ENCODE data around the gene OPCML. TPM values are rescaled to one million over a fixed set of nuclear protein-coding genes. Genes with fewer than 3 reads are reported as not detected.

OPCML gene
- total RNA-seq, 1 donor from 2014 or later = not detected

GRCh38 chr11:132648851-132649250 is 883.5 kb downstream of the OPCML start:
- Histone ChIP-seq H3K27me3 (no peaks in the 10 kb centered on the region), H3K9me3 (no peaks in the 10 kb centered on the region), H3K4me1 (no peaks in the 10 kb centered on the region), H3K27ac (no peak overlapping the region), H3K36me3 (no peaks in the 10 kb centered on the region), H3K4me3 (no peak overlapping the region)
- TF ChIP-seq, protein P1, sequence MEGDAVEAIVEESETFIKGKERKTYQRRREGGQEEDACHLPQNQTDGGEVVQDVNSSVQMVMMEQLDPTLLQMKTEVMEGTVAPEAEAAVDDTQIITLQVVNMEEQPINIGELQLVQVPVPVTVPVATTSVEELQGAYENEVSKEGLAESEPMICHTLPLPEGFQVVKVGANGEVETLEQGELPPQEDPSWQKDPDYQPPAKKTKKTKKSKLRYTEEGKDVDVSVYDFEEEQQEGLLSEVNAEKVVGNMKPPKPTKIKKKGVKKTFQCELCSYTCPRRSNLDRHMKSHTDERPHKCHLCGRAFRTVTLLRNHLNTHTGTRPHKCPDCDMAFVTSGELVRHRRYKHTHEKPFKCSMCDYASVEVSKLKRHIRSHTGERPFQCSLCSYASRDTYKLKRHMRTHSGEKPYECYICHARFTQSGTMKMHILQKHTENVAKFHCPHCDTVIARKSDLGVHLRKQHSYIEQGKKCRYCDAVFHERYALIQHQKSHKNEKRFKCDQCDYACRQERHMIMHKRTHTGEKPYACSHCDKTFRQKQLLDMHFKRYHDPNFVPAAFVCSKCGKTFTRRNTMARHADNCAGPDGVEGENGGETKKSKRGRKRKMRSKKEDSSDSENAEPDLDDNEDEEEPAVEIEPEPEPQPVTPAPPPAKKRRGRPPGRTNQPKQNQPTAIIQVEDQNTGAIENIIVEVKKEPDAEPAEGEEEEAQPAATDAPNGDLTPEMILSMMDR (IDR thresholded peaks at IDR 0.05) = no peak
- DNase-seq (ENCODE audit: low spot score in 2 of 2) = no peak
- intact Hi-C loops (cut with DNase I) = no loop called here

DNA sequence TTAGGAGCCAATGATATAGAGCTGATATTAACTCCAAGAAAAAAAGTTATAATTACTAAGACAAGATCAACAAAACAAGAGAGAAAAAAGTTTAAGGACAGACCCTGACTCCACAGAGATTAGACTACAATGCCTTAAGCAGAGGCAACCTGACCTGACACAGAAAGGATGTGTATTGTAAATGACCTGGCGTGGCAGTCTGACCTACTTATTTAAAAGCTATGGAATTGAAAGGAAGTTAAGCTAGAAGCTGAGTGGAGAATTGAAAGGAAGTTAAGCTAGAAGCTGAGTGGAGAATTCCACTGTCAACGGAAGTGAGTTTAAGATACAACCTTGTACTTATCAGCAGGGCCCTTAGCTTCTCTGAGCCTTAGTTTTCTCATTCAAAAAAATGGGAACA is 885.4 kb downstream of the OPCML start:
- no peaks in the 10 kb centered on the region for H3K4me1 ChIP-seq
- TF ChIP-seq, protein P1 (IDR thresholded peaks at IDR 0.05) = no peak
- H3K27me3 ChIP-seq = no peaks in the 10 kb centered on the region
- intact Hi-C loops (cut with DNase I) = no loop called here
- H3K36me3 ChIP-seq = no peaks in the 10 kb centered on the region
- H3K27ac ChIP-seq = no peak overlapping the region
- no peak overlapping the region for H3K4me3 ChIP-seq
- DNase-seq (ENCODE audit: low spot score in 2 of 2) = no peak
- no peaks in the 10 kb centered on the region for H3K9me3 ChIP-seq

GRCh38 chr11:132644520-132645239 is 887.6 kb downstream of the OPCML start:
- DNase-seq (ENCODE audit: low spot score in 2 of 2) = no peak
- Histone ChIP-seq H3K4me1 (no peaks in the 10 kb centered on the region), H3K27ac (no peak overlapping the region), H3K9me3 (no peaks in the 10 kb centered on the region), H3K27me3 (no peaks in the 10 kb centered on the region), H3K36me3 (no peaks in the 10 kb centered on the region), H3K4me3 (no peak overlapping the region)
- TF ChIP-seq, protein P1 (IDR thresholded peaks at IDR 0.05) = no peak
- intact Hi-C loops (cut with DNase I) = no loop called here

DNA sequence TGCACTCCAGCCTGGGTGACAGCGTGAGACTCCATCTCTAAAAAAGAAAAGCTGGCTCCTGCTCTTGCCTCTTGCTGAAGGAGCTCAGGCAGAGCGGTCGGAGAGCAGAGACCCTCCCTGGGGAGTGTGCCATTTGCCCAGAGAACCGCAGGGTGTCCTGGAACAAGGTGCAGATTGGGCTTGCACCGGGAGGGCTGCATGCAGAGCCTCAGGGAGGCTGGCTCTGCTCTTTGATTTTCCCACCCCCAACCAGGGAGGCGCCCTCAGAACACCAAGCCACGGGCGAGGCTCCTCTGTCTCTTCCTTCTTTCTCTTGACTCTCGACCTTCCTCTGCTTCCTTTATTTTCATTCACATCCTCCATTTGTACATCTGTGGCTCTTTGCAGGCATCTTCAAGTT is 889.1 kb downstream of the OPCML start:
- Histone ChIP-seq H3K4me3 (no peak overlapping the region), H3K4me1 (no peaks in the 10 kb centered on the region), H3K9me3 (no peaks in the 10 kb centered on the region), H3K27me3 (no peaks in the 10 kb centered on the region), H3K27ac (no peak overlapping the region), H3K36me3 (no peaks in the 10 kb centered on the region)
- intact Hi-C loops (cut with DNase I) = no loop called here
- DNase-seq (ENCODE audit: low spot score in 2 of 2) = no peak
- TF ChIP-seq, protein P1 (IDR thresholded peaks at IDR 0.05) = no peak

DNA sequence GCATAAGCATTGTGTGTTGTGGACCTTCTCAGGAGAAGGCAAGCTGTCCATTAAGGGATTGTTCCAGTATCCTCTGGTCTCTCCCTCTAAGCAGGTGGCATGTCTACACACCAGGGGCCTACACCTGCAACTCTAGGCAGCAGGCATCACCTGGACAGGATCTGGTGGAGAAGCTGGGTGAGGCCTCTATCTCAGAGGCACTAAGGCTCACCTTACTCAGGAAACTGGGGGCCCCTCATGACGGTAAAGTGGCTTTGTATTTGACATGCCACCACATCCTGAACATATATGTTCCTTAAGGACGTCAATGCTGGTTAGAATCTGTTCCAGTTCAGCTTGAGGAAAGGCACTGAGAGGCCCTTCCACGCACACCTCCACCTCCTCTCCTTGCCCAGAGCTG is 891.3 kb downstream of the OPCML start:
- H3K4me1 ChIP-seq = no peaks in the 10 kb centered on the region
- TF ChIP-seq, protein P1 (IDR thresholded peaks at IDR 0.05) = no peak
- intact Hi-C loops (cut with DNase I) = no loop called here
- H3K27me3 ChIP-seq = no peaks in the 10 kb centered on the region
- H3K27ac ChIP-seq = no peak overlapping the region
- no peak for DNase-seq (ENCODE audit: low spot score in 2 of 2)
- H3K9me3 ChIP-seq = no peaks in the 10 kb centered on the region
- H3K4me3 ChIP-seq = no peak overlapping the region
- no peaks in the 10 kb centered on the region for H3K36me3 ChIP-seq

- H3K27me3 ChIP-seq = no peaks in the 10 kb centered on the region
- H3K4me1 ChIP-seq = no peaks in the 10 kb centered on the region
- TF ChIP-seq, protein P1 (IDR thresholded peaks at IDR 0.05) = no peak
- no peak overlapping the region for H3K27ac ChIP-seq
- H3K9me3 ChIP-seq = no peaks in the 10 kb centered on the region
- H3K4me3 ChIP-seq = no peak overlapping the region
- no peak for DNase-seq (ENCODE audit: low spot score in 2 of 2)
- H3K36me3 ChIP-seq = no peaks in the 10 kb centered on the region
- intact Hi-C loops (cut with DNase I) = no loop called here
Observed at GRCh38 chr11:132639986-132640385, 892.3 kb downstream of the OPCML start.
